Rectal smooth muscle tissue (tissue), 1 donor: Measurements from ENCODE around the gene TSPAN11.

Experiments used
- H3K27ac ChIP-seq: one replicate; pipeline ENCODE4 v1.7.0; 2013; ENCODE audit warnings: low read depth, low read length, inconsistent platforms
- H3K27me3 ChIP-seq: one replicate; pipeline ENCODE4 v1.7.0; 2013; ENCODE audit warnings: low read length; ENCODE audit not compliant: control insufficient read depth, insufficient read depth
- H3K36me3 ChIP-seq: one replicate; pipeline ENCODE4 v1.7.0; 2013; ENCODE audit warnings: low read length; ENCODE audit not compliant: control insufficient read depth, insufficient read depth
- H3K4me1 ChIP-seq: one replicate; pipeline ENCODE4 v1.7.0; 2013; ENCODE audit warnings: low read length; ENCODE audit not compliant: control insufficient read depth, insufficient read depth
- H3K4me3 ChIP-seq: one replicate; pipeline ENCODE4 v1.7.0; 2013; ENCODE audit warnings: low read length
- H3K9ac ChIP-seq: one replicate; pipeline ENCODE4 v1.7.0; 2013; ENCODE audit warnings: low read length

The TSPAN11 gene

GRCh38 chr12:30977124-30977523 is 50.6 kb downstream of the TSPAN11 start:
- no peak overlapping the region for H3K27ac ChIP-seq
- no peak overlapping the region for H3K4me3 ChIP-seq
- no peak overlapping the region for H3K9ac ChIP-seq
- no peaks in the 10 kb centered on the region for H3K27me3 ChIP-seq
- H3K4me1 ChIP-seq, result no peaks in the 10 kb centered on the region
- H3K36me3 ChIP-seq, result no peaks in the 10 kb centered on the region

GRCh38 chr12:30977537-30978349 is 51.2 kb downstream of the TSPAN11 start:
- H3K27ac ChIP-seq, result no peak overlapping the region
- no peaks in the 10 kb centered on the region for H3K36me3 ChIP-seq
- H3K9ac ChIP-seq, result no peak overlapping the region
- H3K4me3 ChIP-seq, result no peak overlapping the region
- no peaks in the 10 kb centered on the region for H3K27me3 ChIP-seq
- H3K4me1 ChIP-seq, result no peaks in the 10 kb centered on the region

- Histone ChIP-seq H3K4me3 (no peak overlapping the region), H3K36me3 (no peaks in the 10 kb centered on the region), H3K9ac (no peak overlapping the region), H3K4me1 (no peaks in the 10 kb centered on the region), H3K27ac (no peak overlapping the region), H3K27me3 (no peaks in the 10 kb centered on the region)
These were observed 52.1 kb downstream of the TSPAN11 start for GRCh38 chr12:30978639-30979038.

- H3K27me3 ChIP-seq, result no peaks in the 10 kb centered on the region
- no peaks in the 10 kb centered on the region for H3K36me3 ChIP-seq
- no peaks in the 10 kb centered on the region for H3K4me1 ChIP-seq
- no peak overlapping the region for H3K4me3 ChIP-seq
- no peak overlapping the region for H3K27ac ChIP-seq
- no peak overlapping the region for H3K9ac ChIP-seq
These were observed 53.1 kb downstream of the TSPAN11 start for GRCh38 chr12:30979371-30980259.

GRCh38 chr12:30980955-30981662 is 54.6 kb downstream of the TSPAN11 start:
- Histone ChIP-seq H3K27ac (no peak overlapping the region), H3K9ac (no peak overlapping the region), H3K27me3 (no peaks in the 10 kb centered on the region), H3K4me3 (no peak overlapping the region), H3K36me3 (no peaks in the 10 kb centered on the region), H3K4me1 (no peaks in the 10 kb centered on the region)

GRCh38 chr12:30982413-30982812 is 55.9 kb downstream of the TSPAN11 start:
- no peaks in the 10 kb centered on the region for H3K36me3 ChIP-seq
- H3K9ac ChIP-seq, result no peak overlapping the region
- H3K4me3 ChIP-seq, result no peak overlapping the region
- H3K27ac ChIP-seq, result no peak overlapping the region
- H3K4me1 ChIP-seq, result no peaks in the 10 kb centered on the region
- no peaks in the 10 kb centered on the region for H3K27me3 ChIP-seq

GRCh38 chr12:30985814-30986452 is 59.4 kb downstream of the TSPAN11 start:
- H3K9ac ChIP-seq, result no peak overlapping the region
- H3K36me3 ChIP-seq, result no peaks in the 10 kb centered on the region
- no peak overlapping the region for H3K4me3 ChIP-seq
- no peaks in the 10 kb centered on the region for H3K4me1 ChIP-seq
- H3K27ac ChIP-seq, result no peak overlapping the region
- no peaks in the 10 kb centered on the region for H3K27me3 ChIP-seq

- no peak overlapping the region for H3K9ac ChIP-seq
- no peak overlapping the region for H3K27ac ChIP-seq
- H3K36me3 ChIP-seq, result no peaks in the 10 kb centered on the region
- H3K27me3 ChIP-seq, result no peaks in the 10 kb centered on the region
- H3K4me1 ChIP-seq, result no peaks in the 10 kb centered on the region
- H3K4me3 ChIP-seq, result no peak overlapping the region
These were observed 61.5 kb downstream of the TSPAN11 start for GRCh38 chr12:30988086-30988485.

GRCh38 chr12:30988646-30989286 is 62.2 kb downstream of the TSPAN11 start:
- Histone ChIP-seq H3K4me3 (no peak overlapping the region), H3K27me3 (no peaks in the 10 kb centered on the region), H3K36me3 (no peaks in the 10 kb centered on the region), H3K27ac (no peak overlapping the region), H3K9ac (no peak overlapping the region), H3K4me1 (no peaks in the 10 kb centered on the region)

GRCh38 chr12:30989754-30990153 is 63.2 kb downstream of the TSPAN11 start:
- Histone ChIP-seq H3K36me3 (no peaks in the 10 kb centered on the region), H3K27ac (no peak overlapping the region), H3K27me3 (no peaks in the 10 kb centered on the region), H3K4me3 (no peak overlapping the region), H3K4me1 (no peaks in the 10 kb centered on the region), H3K9ac (no peak overlapping the region)

GRCh38 chr12:30990316-30990715 is 63.8 kb downstream of the TSPAN11 start:
- H3K9ac ChIP-seq, result no peak overlapping the region
- H3K36me3 ChIP-seq, result no peaks in the 10 kb centered on the region
- H3K4me3 ChIP-seq, result no peak overlapping the region
- H3K27me3 ChIP-seq, result no peaks in the 10 kb centered on the region
- no peak overlapping the region for H3K27ac ChIP-seq
- H3K4me1 ChIP-seq, result no peaks in the 10 kb centered on the region
